GM21423 (cell line): ENCODE measurements around the gene TBC1D7.

ENCODE experiments used
- ATAC-seq: cut with Tn5 transposase; IDR thresholded peaks from one replicate; pipeline ENCODE4 v1.9.1; 2021; ENCODE audit warnings: mild to moderate bottlenecking, moderate library complexity; ENCODE audit not compliant: unreplicated experiment

TBC1D7 gene

GRCh38 chr6:13296536-13296997 is 31.8 kb downstream of the TBC1D7 start:
- peak; percentile 34 for ATAC-seq

DNA sequence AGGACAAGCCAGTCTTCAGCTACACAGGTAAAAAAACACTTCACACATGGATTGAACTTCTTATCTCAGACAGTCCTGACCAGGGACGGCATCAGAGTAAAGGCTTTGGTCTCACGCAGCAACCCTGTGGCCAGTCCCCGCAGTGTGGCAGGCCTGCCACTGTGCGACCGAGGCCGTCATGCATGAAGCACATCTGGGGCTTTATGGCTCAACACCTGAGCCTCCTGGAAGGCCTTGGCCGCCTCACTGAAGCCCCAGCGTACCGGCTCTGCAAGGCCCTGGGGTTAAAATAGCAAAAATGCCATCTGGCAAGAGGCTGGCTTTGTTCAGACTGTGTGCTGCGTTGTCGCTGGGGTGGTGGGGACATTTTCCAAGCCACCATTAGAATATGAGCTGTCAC is 32.8 kb downstream of the TBC1D7 start:
- ATAC-seq: no peak

- ATAC-seq: no peak
Observed at GRCh38 chr6:13294499-13295069, 33.8 kb downstream of the TBC1D7 start.

DNA sequence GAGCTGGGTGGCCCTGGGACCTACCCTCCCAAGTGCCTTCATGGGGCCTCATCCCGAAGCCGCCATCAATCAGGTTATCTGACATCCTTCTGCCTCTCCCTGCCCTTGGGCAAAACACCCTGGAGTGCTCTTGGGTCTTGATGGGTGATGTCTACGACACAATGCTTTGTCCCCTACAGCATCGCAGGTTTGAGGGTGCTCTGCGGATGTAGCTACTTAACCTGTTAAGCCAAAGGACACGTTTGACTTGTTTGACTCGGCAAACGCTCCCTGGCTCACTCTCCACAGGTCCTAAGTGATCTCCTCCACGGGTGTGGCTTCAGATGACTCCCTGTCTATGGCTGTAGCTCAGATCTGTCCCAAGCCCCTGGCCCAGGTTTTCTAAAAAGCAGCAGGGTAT is 35.6 kb downstream of the TBC1D7 start:
- ATAC-seq: no peak

DNA sequence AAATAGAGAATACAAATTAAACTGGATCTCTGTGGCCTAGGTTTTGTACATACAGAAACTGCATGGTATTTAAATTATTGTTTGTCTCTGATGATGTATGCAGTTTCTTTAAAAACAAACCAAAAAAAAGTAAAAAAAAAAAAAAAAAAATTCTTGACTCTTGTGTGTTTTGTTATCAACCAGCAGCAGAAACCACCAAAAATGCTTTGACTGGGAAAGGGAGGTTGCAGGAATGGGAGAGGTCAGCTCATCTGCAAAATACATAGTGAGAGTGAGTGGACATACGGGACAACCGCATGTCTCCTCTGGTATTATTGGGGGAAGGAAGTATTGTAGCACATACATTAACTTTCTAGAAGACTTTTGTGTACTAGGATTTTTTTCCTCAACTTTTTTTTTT is 38.0 kb downstream of the TBC1D7 start:
- no peak for ATAC-seq

- ATAC-seq: no peak
Observed at GRCh38 chr6:13289789-13290318, 38.5 kb downstream of the TBC1D7 start.

- no peak for ATAC-seq
Observed at GRCh38 chr6:13288969-13289391, 39.4 kb downstream of the TBC1D7 start.

GRCh38 chr6:13288481-13288880 is 39.9 kb downstream of the TBC1D7 start:
- no peak for ATAC-seq

GRCh38 chr6:13287104-13287503 is 41.2 kb downstream of the TBC1D7 start:
- no peak for ATAC-seq

DNA sequence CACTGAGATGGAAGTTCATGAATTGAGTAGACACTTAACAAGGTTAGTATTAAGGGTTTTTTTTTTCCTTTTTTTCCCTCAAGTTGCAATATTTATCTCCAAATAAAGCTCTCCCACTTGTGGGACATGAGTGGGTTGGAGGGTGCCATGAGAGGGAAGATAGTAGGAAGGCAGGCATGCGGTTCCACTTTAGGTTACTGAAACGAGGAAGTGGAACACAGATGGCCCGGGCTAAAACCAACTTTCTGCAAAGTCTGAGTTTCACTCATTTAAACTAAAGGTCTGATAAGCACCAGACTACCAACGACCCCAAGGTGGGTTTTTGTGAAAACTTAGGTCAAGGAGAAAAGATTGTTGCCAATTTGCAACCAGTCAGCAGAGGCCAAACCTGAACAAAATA is 42.2 kb downstream of the TBC1D7 start:
- peak; percentile 77 for ATAC-seq

DNA sequence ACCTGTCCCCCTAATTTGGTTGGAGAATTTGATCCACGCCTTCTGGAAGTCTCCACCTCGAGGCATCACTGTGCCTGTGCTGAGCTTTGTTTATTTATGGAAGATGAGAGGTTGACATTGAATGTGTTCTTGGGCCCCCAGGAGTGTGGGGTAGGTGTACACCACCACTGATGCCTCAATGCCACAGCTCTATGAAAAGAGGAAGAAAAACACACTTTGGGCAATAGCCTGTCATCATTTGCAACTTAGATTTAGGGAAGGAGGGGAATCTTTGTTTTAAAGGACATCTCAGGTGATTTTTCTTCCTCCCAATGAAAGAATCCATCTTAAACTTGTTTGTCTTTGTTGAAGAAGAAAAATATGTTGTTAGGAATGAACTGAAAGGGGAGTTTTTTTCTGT is 42.6 kb downstream of the TBC1D7 start:
- ATAC-seq: no peak

- ATAC-seq: no peak
Observed at GRCh38 chr6:13284646-13285045, 43.7 kb downstream of the TBC1D7 start.

DNA sequence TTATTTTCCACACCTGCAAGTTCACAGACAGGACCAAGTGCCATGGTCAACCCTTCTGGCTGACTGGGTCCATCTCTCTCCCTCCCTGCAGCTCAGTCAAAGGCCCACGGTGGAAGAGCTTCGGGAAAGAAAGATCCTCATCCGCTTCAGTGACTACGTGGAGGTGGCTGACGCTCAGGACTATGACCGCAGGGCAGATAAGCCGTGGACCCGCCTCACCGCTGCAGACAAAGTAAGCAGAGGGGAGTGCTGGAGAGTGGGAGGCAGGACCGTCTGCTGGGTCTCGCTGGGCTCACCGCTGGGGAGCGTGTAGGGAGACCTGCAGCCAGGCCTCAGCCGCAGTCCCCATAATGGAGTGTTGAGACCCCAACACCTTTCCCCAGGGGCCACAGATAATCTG is 45.0 kb downstream of the TBC1D7 start:
- ATAC-seq: no peak

DNA sequence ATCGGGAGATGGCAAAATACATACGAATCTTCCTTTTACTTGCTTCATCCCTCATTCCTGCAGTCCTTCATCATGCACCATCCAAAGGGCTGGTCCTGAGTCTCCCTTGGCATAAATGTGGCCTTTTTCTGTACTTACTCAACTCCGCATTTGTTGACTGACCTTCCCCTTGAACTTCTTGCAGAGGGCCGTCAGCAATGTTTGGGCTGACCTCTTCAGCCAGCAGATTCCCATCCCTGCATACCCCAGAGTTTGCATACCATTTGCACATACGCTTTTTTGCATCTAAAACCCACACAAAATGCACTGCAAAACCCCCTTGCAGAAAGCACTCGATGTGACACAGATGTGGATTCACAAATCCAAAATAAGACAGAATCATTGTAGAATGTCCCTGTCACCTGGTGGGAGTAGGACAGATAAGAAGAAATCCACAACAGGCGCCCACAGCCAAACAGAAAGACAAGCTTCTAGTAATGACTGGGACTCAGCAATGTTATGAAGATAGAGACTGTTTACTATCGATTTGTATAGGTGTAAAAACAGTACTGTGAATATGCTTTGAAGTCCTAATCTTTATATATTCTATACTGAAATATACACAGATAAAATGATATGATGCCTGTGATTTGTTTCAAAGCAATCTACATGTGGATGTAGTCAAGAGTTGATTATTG is 45.8 kb downstream of the TBC1D7 start:
- ATAC-seq: no peak

DNA sequence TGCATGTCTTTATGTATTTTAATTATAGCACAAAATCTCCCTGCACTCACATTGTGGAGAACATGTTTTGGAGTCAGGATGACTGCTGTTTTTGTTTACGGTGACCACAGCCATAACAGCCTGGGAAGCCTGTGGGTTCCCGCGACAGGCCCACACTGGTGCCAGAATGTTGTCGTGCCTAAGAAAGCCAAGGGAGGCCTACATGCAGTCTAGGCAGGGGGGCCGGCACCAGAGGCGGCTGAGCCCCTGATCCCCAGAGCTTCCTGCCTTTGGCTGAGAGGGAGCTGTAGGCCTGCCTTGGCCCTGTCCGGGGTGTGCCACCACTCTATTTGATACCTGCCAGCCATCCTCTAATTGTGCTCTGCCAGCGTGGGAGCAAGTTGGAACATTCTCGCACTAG is 46.7 kb downstream of the TBC1D7 start:
- ATAC-seq: no peak

GRCh38 chr6:13280254-13280653 is 48.1 kb downstream of the TBC1D7 start:
- no peak for ATAC-seq

GRCh38 chr6:13278991-13279390 is 49.3 kb downstream of the TBC1D7 start:
- no peak for ATAC-seq

GRCh38 chr6:13278164-13278563 is 50.2 kb downstream of the TBC1D7 start:
- ATAC-seq: no peak

DNA sequence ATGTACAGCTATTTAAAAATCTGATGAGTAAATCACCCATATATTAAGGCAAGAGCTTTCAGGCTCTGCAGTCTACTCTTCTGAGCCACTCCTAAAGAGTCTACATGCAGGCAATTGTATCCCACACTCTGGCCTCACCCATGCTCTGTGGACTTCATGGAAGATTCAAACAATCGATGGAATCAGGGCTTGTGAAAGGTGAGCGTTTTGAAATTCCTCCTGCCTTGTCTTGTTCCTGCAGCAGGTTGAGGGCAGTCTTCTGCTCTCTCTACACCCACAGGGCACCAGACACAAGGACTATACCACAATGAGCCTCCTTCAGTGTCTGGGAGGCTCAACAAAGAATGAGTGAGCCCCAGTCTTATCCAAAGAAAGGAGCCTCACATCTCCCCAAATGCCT is 51.1 kb downstream of the TBC1D7 start:
- no peak for ATAC-seq

DNA sequence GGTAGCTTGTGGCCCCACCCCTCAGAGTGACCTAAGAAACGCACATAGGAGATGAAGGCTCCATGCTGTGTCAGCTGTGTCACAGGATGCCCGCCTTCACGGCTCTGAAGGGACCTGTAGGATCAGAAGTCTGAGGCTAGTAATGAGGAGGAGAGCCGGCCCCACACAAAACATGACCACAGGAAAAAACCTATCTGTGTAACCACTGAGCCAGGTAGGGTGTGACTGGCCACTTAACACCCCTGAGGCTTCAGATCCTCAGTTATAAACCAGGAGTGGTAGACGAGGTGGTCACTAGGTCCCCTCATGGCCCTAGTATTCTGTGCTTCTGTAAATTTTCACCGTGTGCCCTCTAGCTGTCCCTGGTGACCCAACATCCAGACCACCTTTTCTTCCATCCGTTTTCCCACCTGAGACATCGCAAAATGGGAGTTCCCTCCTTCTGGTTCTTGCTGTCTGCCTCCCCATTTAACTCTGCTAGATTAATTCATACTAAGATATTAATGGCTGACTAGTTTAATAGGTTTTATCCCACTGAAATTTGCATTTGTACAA is 52.8 kb downstream of the TBC1D7 start:
- no peak for ATAC-seq

- ATAC-seq: no peak
Observed at GRCh38 chr6:13274707-13275434, 53.5 kb downstream of the TBC1D7 start.
